GM21367 (cell line): ENCODE data around the gene ZMIZ1.

Experiments used
- ATAC-seq: cut with Tn5 transposase; IDR thresholded peaks from one replicate; pipeline ENCODE4 v1.9.1; 2021; ENCODE audit not compliant: unreplicated experiment

The ZMIZ1 gene

DNA sequence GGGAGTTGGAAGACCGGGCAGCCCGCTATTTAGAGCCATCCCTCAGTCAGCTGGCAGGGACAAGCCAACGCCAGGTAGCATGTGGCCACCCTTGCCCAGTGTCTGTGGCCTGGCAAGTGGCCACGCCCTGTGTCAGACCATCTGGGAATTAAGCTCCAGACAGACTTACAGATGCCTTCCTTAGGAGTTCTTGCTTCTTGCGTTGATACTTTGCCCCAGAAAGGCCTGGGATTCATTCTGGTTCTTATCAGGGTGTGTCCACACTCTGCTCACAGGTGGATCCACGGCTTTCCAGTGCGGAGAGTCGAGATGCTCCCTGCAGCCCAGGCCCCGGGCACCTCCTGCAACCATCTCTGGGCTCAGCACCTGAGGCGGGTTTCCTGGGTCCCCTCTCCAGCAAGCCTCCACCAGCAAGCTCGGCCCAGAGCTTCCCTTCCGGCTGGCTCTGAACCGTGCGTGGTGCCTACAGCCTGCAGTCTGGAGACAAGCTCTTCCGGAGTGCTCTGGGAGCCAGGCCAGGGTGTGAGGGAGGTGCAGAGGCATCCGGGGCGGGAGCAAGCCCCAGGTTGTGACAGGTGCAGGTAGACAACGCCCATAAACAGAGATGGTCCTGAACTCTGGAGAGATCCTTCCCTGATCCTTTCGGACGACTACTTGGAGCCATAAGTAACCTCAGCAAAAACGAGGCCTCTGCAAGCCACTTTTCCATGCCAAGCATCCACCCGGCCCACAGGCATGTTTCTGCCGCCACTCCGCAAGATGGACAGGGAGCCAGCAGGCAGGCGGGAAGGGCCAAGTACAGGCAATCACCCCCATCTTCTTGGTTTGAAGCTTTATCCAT lies 246.2 kb downstream of the ZMIZ1 start:
- no peak for ATAC-seq

GRCh38 chr10:79315602-79315920 lies 246.8 kb downstream of the ZMIZ1 start:
- no peak for ATAC-seq

DNA sequence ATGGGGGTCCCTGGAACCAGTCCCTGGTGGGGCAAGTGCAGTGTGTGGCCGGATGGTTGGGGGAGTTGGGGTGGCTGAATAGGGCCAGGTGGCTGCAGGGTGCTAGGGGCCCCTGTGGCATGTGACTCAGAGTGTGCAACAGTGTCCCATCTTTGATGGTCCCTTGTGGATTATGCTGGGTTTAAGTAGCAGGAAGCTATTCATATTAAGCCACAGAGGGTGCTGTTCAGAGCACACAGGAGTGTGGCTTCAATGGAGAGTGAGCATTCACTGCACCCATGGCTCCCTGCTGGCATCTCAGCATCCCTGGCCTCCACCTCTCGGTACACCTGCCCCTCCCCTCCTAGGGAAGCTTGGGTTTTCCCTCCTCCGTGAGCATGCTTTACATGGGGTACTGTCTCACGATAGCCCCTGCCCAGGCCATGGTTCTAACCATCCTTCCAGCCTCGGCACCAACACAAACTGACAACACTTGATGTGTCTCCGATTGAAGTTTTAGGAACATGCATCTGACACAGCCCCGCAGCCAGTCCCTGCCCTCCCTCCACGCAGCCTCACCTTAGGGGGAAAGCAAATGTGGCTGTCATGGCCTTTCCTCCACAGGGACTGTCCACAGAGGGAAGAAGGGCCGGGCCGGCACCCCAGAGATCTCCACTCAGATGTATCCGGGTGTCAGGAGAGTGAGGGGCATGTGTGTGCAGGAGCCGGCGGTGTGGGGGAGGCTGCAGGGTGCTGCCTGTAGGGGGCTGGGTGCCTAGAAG lies 248.1 kb downstream of the ZMIZ1 start:
- ATAC-seq, result peak; percentile 65

GRCh38 chr10:79318369-79318768 lies 249.6 kb downstream of the ZMIZ1 start:
- ATAC-seq, result no peak

- no peak for ATAC-seq
These were observed 250.5 kb downstream of the ZMIZ1 start for GRCh38 chr10:79319115-79319771.

- ATAC-seq, result no peak
These were observed 251.6 kb downstream of the ZMIZ1 start for GRCh38 chr10:79320316-79320715.

- no peak for ATAC-seq
These were observed 252.2 kb downstream of the ZMIZ1 start for GRCh38 chr10:79320820-79321493.

DNA sequence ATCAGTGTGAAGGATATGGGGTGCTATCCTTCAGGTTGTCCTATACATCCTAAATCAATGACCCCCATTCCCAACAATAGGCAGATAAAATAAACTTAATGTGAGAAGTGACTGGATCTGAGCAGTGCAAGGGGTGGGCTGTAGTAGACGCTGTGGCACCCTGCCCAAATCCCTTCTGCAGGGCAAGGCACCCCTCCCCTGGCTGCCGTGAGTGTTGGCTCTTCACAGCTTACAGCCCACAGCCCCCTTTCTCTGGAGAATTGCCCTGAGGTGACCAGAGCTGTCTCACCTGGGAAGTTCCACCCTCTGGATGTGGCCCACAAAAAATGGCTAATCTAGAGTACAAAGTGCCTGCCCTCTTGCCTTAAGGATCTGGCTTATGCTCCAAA lies 252.7 kb downstream of the ZMIZ1 start:
- no peak for ATAC-seq

DNA sequence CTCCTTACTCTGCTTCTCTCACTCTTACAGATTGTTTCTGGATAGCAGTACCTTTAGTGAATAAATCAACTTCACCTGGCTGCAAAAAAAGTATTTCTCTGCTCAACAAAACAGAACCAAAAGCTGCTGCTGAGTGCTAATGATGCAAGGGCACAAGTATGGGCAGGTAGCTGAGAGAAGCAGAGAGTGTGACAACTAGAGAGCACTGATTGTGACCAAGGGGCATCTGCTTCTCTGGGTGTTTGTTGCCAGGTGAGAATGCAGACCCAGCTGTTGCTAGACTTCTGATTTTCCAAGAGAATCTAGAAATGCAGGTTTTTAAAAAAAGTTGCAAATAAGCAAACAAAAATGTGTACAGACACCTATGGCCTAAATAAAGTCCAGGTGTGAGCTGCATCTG lies 253.2 kb downstream of the ZMIZ1 start:
- no peak for ATAC-seq

DNA sequence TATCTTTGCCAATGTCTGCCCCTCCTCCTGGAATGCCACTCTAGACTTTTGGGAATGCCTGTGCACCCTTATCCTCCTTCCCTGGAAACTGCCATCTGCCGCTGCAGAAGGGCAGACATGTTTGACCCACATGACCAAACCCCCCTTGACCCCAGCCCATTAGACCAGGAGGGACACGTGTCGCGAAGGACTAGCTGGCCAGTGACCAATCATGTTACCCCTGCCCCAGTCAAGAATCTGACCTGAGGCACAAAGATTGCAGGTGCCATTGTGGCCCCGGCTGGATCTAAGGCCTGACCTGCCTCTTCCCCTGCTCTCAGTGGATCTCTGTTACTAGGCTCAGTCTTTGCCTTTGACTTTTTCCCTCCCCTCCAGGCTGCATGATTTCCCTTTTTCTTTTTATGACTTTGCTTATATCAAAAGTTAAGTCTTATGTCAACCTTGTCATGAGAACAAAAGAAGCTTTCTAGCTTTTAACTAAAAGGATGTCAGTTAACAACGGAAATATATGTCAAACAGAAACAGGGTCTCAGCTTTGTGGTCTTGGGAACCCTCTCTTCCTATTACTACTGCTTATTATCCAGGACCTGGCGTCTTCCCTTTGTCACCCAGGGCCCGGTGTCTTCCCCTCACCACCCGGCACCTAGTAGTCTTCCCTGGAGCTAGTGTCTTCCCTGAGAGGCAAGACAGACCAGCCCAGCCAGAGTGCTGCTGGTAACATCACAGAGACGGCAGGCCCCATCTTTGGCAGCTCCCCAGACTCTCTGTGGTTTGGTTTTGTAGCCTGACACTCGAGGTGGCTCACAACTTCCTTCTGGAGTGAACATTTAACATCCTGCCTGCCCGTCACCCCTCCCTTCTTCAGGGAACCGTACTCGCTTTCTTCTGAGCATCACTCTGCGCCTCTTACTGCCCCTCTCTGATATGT lies 254.1 kb downstream of the ZMIZ1 start:
- peak; percentile 60 for ATAC-seq

GRCh38 chr10:79323602-79324001 lies 254.8 kb downstream of the ZMIZ1 start:
- no peak for ATAC-seq

- ATAC-seq, result no peak
These were observed 255.4 kb downstream of the ZMIZ1 start for GRCh38 chr10:79324032-79324695.

DNA sequence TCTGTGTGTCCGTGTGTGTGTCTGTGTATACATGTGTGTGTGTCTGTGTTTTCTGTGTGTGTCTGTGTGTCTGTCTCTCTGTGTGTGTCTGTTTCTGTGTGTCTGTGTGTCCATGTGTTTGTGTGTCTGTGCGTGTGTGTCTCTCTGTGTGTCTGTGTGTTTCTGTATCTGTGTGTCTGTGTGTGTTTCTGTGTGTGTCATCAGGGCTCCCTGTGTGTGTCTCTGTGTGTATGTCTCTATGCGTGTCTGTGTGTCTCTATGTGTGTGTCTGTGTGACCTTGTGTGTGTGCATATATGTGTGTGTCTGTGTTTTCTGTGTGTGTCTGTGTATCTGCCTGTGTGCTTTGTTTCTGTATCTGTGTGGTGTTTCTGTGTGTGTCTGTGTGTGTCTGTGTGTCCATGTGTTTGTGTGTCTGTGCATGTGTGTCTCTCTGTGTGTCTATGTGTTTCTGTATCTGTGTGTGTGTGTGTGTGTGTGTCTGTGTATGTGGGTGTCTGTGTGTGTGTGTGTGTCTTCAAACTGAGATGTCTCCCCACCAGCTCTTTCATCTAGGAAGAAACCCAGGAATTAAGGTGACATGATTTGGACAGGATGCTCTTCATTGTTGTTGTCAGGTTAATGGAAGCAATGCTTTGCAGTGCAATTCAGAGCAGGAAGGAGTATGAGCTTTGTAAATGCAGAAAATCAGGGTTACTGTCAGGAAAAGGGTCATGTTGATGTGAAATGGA lies 257.8 kb downstream of the ZMIZ1 start:
- ATAC-seq, result no peak

GRCh38 chr10:79327090-79327457 lies 258.3 kb downstream of the ZMIZ1 start:
- ATAC-seq, result peak; percentile 44

- ATAC-seq, result no peak
These were observed 259.5 kb downstream of the ZMIZ1 start for GRCh38 chr10:79328147-79328701.

- no peak for ATAC-seq
These were observed 260.2 kb downstream of the ZMIZ1 start for GRCh38 chr10:79328737-79329504.

- no peak for ATAC-seq
These were observed 260.8 kb downstream of the ZMIZ1 start for GRCh38 chr10:79329529-79329928.

DNA sequence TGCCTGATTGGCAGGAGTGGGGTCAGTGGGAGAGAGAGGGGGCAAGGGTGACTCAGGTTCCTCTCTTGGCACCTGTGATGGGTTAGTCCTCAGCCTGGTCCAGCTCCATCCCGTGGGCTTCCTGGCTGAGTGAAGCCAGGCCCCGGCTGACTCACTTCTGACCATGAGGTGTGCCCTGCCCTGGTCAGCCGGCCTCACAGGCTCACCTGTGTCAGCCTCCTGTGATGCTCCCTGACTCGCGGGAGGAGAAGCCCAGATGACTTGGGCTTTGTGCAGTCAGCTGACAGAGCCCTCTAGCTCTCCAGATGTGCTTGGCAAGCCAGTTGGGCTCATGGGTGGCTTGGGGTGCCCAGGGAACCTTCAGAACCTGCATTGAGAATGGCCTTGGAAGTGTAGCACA lies 262.5 kb downstream of the ZMIZ1 start:
- ATAC-seq, result no peak
